Measurements from ENCODE around the gene ERAS. TPM values are rescaled to one million over a fixed set of nuclear protein-coding genes. Genes with fewer than 3 reads are reported as not detected.

Gene ERAS
- total and polyA plus RNA-seq, 2 experiments from 2014 or later, result 1.3 to 2.4 TPM

DNA sequence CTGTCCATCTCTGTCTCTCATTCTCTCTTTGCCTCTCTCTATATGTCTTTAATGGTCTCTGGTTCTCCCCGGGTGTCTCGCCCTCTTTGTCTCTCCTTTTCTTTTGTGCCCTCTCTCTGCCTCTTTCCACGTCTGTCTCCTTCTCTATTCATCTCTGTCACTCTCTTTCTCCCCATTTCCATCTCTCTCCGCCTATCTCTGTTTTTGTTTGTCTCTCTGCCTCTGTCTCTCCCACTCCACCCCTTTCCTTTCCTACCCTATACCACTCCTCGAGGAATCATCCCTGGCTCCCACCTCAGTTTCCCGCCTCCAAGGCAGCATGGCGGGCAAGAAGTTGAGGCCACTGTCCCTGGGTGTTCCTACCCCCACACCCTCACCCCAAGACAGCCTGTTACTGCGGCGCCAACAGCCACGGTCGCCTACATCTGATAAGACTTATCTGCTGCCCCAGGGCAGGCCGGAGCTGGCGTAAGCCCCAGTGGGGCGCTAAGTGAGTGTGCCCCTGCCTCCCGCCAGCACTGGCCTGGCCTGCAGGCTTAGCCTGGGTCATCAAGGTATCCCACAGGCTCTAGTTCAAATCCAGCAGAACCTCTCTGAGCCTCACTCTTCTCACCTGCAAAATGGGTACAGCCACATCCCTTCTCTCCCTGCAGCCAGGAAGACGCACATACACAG lies 40.6 kb upstream of the ERAS start (continued):
- TF ChIP-seq EZH2 (IDR thresholded peaks at IDR 0.05; ENCODE audit: low read depth, unreplicated experiment), result no peak

DNA sequence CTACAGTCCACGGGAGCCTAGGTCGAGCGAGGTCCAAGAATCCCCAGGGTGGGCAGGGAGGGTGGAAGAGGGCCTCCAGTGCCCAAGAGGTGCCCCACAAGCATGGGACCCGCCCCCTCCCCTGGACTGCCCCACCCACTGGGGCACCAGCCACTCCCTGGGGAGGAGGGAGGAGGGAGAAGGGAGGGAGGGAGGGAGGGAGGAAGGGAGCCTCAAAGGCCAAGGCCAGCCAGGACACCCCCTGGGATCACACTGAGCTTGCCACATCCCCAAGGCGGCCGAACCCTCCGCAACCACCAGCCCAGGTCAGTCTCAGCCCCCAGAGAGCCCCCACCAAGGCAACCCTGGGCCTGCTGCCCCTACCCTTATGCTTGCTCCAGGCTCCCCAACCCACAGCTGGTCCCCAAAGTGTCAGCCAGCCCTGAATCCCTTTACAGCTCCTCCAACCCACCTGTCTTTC lies 39.9 kb upstream of the ERAS start, which contains the start of gene GATA1:
Gene GATA1 (plus strand): TSS at position 250 of the 460 bp plus-strand sequence. CDS start 4,520 bp downstream, outside the sequence.
- no peaks in the 10 kb centered on the region for H4K20me1 ChIP-seq (replicated peaks; ENCODE audit: insufficient read depth)
- peaks cover 4% of the 10 kb centered on the region for H3K27me3 Mint-ChIP-seq (ENCODE audit: insufficient read depth, low read depth, poor library complexity)
- no peak within 1 kb of the TSS; the same call in 1 of the 2 replicates for H3K27ac Mint-ChIP-seq
- no peak within 1 kb of the TSS for H3K4me3 ChIP-seq
- H3F3A ChIP-seq (replicated peaks; ENCODE audit: low read depth), result no peaks in the 10 kb centered on the region
- H3K36me3 ChIP-seq (ENCODE audit: insufficient read depth), result no peaks in the 10 kb centered on the region
- H3K4me3 Mint-ChIP-seq, result no peak within 1 kb of the TSS
- H3K27ac ChIP-seq (ENCODE audit: low read depth), result no peak within 1 kb of the TSS
- H3K27me3 ChIP-seq (ENCODE audit: insufficient read depth), result no peaks in the 10 kb centered on the region
- H3K4me1 ChIP-seq (ENCODE audit: insufficient read depth), result no peaks in the 10 kb centered on the region
- H3K79me2 ChIP-seq (replicated peaks; ENCODE audit: insufficient read depth), result no peaks in the 10 kb centered on the region
- no peak within 1 kb of the TSS for H2AFZ ChIP-seq
- H3K4me2 ChIP-seq, result no peak within 1 kb of the TSS
- H3K9me3 Mint-ChIP-seq, result no peaks in the 10 kb centered on the region; the same call in 1 of the 3 replicates
- DNase-seq (ENCODE audit: low spot score), result no peak
- ATAC-seq, result no peak
- TF ChIP-seq, protein P1, sequence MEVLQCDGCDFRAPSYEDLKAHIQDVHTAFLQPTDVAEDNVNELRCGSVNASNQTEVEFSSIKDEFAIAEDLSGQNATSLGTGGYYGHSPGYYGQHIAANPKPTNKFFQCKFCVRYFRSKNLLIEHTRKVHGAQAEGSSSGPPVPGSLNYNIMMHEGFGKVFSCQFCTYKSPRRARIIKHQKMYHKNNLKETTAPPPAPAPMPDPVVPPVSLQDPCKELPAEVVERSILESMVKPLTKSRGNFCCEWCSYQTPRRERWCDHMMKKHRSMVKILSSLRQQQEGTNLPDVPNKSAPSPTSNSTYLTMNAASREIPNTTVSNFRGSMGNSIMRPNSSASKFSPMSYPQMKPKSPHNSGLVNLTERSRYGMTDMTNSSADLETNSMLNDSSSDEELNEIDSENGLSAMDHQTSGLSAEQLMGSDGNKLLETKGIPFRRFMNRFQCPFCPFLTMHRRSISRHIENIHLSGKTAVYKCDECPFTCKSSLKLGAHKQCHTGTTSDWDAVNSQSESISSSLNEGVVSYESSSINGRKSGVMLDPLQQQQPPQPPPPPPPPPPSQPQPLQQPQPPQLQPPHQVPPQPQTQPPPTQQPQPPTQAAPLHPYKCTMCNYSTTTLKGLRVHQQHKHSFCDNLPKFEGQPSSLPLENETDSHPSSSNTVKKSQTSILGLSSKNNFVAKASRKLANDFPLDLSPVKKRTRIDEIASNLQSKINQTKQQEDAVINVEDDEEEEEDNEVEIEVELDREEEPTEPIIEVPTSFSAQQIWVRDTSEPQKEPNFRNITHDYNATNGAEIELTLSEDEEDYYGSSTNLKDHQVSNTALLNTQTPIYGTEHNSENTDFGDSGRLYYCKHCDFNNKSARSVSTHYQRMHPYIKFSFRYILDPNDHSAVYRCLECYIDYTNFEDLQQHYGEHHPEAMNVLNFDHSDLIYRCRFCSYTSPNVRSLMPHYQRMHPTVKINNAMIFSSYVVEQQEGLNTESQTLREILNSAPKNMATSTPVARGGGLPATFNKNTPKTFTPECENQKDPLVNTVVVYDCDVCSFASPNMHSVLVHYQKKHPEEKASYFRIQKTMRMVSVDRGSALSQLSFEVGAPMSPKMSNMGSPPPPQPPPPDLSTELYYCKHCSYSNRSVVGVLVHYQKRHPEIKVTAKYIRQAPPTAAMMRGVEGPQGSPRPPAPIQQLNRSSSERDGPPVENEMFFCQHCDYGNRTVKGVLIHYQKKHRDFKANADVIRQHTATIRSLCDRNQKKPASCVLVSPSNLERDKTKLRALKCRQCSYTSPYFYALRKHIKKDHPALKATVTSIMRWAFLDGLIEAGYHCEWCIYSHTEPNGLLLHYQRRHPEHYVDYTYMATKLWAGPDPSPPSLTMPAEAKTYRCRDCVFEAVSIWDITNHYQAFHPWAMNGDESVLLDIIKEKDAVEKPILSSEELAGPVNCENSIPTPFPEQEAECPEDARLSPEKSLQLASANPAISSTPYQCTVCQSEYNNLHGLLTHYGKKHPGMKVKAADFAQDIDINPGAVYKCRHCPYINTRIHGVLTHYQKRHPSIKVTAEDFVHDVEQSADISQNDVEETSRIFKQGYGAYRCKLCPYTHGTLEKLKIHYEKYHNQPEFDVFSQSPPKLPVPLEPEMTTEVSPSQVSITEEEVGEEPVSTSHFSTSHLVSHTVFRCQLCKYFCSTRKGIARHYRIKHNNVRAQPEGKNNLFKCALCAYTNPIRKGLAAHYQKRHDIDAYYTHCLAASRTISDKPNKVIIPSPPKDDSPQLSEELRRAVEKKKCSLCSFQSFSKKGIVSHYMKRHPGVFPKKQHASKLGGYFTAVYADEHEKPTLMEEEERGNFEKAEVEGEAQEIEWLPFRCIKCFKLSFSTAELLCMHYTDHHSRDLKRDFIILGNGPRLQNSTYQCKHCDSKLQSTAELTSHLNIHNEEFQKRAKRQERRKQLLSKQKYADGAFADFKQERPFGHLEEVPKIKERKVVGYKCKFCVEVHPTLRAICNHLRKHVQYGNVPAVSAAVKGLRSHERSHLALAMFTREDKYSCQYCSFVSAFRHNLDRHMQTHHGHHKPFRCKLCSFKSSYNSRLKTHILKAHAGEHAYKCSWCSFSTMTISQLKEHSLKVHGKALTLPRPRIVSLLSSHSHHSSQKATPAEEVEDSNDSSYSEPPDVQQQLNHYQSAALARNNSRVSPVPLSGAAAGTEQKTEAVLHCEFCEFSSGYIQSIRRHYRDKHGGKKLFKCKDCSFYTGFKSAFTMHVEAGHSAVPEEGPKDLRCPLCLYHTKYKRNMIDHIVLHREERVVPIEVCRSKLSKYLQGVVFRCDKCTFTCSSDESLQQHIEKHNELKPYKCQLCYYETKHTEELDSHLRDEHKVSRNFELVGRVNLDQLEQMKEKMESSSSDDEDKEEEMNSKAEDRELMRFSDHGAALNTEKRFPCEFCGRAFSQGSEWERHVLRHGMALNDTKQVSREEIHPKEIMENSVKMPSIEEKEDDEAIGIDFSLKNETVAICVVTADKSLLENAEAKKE (CRISPR knock-in tag; IDR thresholded peaks at IDR 0.05), result no peak
- TF ChIP-seq, protein P2, sequence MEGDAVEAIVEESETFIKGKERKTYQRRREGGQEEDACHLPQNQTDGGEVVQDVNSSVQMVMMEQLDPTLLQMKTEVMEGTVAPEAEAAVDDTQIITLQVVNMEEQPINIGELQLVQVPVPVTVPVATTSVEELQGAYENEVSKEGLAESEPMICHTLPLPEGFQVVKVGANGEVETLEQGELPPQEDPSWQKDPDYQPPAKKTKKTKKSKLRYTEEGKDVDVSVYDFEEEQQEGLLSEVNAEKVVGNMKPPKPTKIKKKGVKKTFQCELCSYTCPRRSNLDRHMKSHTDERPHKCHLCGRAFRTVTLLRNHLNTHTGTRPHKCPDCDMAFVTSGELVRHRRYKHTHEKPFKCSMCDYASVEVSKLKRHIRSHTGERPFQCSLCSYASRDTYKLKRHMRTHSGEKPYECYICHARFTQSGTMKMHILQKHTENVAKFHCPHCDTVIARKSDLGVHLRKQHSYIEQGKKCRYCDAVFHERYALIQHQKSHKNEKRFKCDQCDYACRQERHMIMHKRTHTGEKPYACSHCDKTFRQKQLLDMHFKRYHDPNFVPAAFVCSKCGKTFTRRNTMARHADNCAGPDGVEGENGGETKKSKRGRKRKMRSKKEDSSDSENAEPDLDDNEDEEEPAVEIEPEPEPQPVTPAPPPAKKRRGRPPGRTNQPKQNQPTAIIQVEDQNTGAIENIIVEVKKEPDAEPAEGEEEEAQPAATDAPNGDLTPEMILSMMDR (conservative IDR thresholded peaks at IDR 0.05; ENCODE audit: low read depth in 2 of 2), result no peak
- TF ChIP-seq ZNF114 (CRISPR knock-in tag; IDR thresholded peaks at IDR 0.05), result no peak
- no peak for TF ChIP-seq ZNF331 (CRISPR knock-in tag; IDR thresholded peaks at IDR 0.05; ENCODE audit: low read depth)
- TF ChIP-seq JUNB (IDR thresholded peaks at IDR 0.05; ENCODE audit: unreplicated experiment), result no peak
- TF ChIP-seq NANOG (IDR thresholded peaks at IDR 0.05; ENCODE audit: borderline replicate concordance), result no peak
- TF ChIP-seq CREB1 (CRISPR knock-in tag; IDR thresholded peaks at IDR 0.05; ENCODE audit: low read depth), result no peak
- TF ChIP-seq STAT1 (IDR thresholded peaks at IDR 0.05; ENCODE audit: unreplicated experiment), result no peak
- TF ChIP-seq POLR2AphosphoS5 (IDR thresholded peaks at IDR 0.05; ENCODE audit: low read depth), result no peak
- no peaks in the 10 kb centered on the region; the same call in 2 of the 3 replicates for H3K36me3 Mint-ChIP-seq (ENCODE audit: low read depth)
- no peaks in the 10 kb centered on the region for H3K9me2 ChIP-seq (ENCODE audit: insufficient read depth)
- H3K4me1 Mint-ChIP-seq, result no peaks in the 10 kb centered on the region; the same call in 2 of the 3 replicates
